ENCODE results near the gene ALG9. TPM values are rescaled to one million over a fixed set of nuclear protein-coding genes. Genes with fewer than 3 reads are reported as not detected.

ALG9 gene
- total and polyA plus RNA-seq, 10 of the 15 experiments (the other 5 are each of a cell fraction or from before 2014, with no cell fraction given) = 10.8 to 41.6 (median 25.5) TPM

- no peak overlapping the region for H3K4me2 ChIP-seq (ENCODE audit: control insufficient read depth, insufficient read depth)
- FAIRE-seq = no peak
- no peaks in the 10 kb centered on the region for H3K27me3 ChIP-seq (replicated peaks in 1 of 2; ENCODE audit: control insufficient read depth in 2 of 2, insufficient read depth in 2 of 2, low read length in 1 of 2)
- peaks cover 5% of the 10 kb centered on the region; the same call in 1 of the 2 replicates for H3K4me1 ChIP-seq (ENCODE audit: control insufficient read depth, insufficient read depth, low read length)
- no peak overlapping the region for H3K9ac ChIP-seq (ENCODE audit: control insufficient read depth, insufficient read depth, low read length)
- in situ Hi-C loops (cut with MboI) (no loop called here), intact Hi-C loops (cut with micrococcal nuclease; ENCODE audit: unreplicated experiment) (no loop called here)
- SMC1A ChIA-PET (ENCODE audit: uncharacterized antibody, unreplicated experiment) = interaction anchor here (1.1 to 1.4 kb wide), 2 partner anchors 26 to 42 kb away, joined by 3 to 4 read pairs; no protein-coding TSS in a partner anchor
- H4K20me1 ChIP-seq (ENCODE audit: control insufficient read depth, insufficient read depth) = no peaks in the 10 kb centered on the region
- no peaks in the 10 kb centered on the region for H3K79me2 ChIP-seq (ENCODE audit: control insufficient read depth, insufficient read depth, low read length)
- POLR2A ChIA-PET = no interaction called here
- H3K36me3 ChIP-seq (ENCODE audit: control insufficient read depth in 2 of 2, insufficient read depth in 2 of 2, low read length in 1 of 2) = peaks cover 9 to 38% of the 10 kb centered on the region in 2 experiments
- RAD21 ChIA-PET (ENCODE audit: unreplicated experiment) = interaction anchor here (0.8 to 1.3 kb wide), 2 partner anchors 27 to 44 kb away, joined by 3 read pairs; no protein-coding TSS in a partner anchor
- WGBS (ENCODE audit: insufficient coverage, insufficient replicate concordance, low lambda C conversion rate, missing lambda C conversion rate) = 100% methylated on average over 2 of the region's 2 CpGs
- no peaks in the 10 kb centered on the region for H3K9me3 ChIP-seq (replicated peaks; ENCODE audit: control insufficient read depth, insufficient read depth, low read length)
- no peak for DNase-seq (ENCODE audit: low read depth, low spot score)
- no TSS peak for BruUV-seq (replicated peaks)
- H3K4me3 ChIP-seq = no peak overlapping the region
- no peak for ATAC-seq
- TF ChIP-seq BMI1 (IDR thresholded peaks at IDR 0.05; ENCODE audit: borderline replicate concordance) = no peak
- TF ChIP-seq ATF7 (IDR thresholded peaks at IDR 0.05; ENCODE audit: low read depth) = no peak
- TF ChIP-seq MYB (IDR thresholded peaks at IDR 0.05; ENCODE audit: borderline replicate concordance, low read depth, low read length) = no peak
- no peak for TF ChIP-seq PML (IDR thresholded peaks at IDR 0.05; ENCODE audit: low read length)
- no peak for TF ChIP-seq BHLHE40 (IDR thresholded peaks at IDR 0.05; ENCODE audit: borderline replicate concordance in 1 of 2, low read depth in 2 of 2, low read length in 1 of 2)
- TF ChIP-seq E4F1 (IDR thresholded peaks at IDR 0.05; ENCODE audit: borderline replicate concordance, partially characterized antibody) = no peak
- TF ChIP-seq MEF2B (IDR thresholded peaks at IDR 0.05; ENCODE audit: partially characterized antibody, poor library complexity, severe bottlenecking) = no peak
- no peak overlapping the region for H2AFZ ChIP-seq (ENCODE audit: control insufficient read depth, low read depth, low read length)
- CTCF ChIA-PET = no interaction called here
- H3K27ac ChIP-seq (ENCODE audit: control insufficient read depth, insufficient read depth) = no peak overlapping the region
These were observed 132.1 kb downstream of the ALG9 start for GRCh38 chr11:111739299-111739698.

Measured in GM12878 (cell line).